ENCODE measurements around the gene FGA. TPM values are rescaled to one million over a fixed set of nuclear protein-coding genes. Genes with fewer than 3 reads are reported as not detected.

Gene FGA
- total RNA-seq, 2 experiments from 2014 or later = not detected

DNA sequence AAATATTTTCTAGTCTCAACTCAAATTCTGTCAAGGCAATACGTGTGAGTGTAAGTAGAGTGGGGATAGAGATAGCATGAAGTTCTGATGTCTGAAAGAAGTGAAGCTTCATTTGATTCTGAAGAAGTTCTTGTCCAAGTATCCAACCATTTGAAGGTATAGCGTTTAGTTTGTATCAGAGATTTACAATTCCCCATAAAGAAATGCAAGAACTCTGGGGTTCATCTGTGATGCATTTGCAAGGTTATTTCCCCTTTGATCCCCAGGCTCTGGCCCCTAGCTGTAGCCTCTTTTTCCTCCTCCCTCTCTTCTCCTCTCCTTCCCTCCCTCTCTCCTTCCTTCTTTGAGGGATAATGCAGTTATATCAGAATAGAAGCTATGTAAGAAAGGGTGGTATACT lies 7.8 kb downstream of the FGA start:
- POLR2A ChIA-PET = no interaction called here
- ATAC-seq (no peak), DNase-seq (no peak)
- Mint-ChIP-seq H3K4me1 (ENCODE audit: low read depth) (no peaks in the 10 kb centered on the region), H3K27ac (no peak overlapping the region), H3K4me3 (no peak overlapping the region), H3K9me3 (no peaks in the 10 kb centered on the region), H3K36me3 (ENCODE audit: low read depth) (no peaks in the 10 kb centered on the region), H3K27me3 (peaks cover 10% of the 10 kb centered on the region)
- CTCF ChIA-PET = no interaction called here
- no peak for TF ChIP-seq CTCF (IDR thresholded peaks at IDR 0.05)
- intact Hi-C loops (cut with micrococcal nuclease) = no loop called here

DNA sequence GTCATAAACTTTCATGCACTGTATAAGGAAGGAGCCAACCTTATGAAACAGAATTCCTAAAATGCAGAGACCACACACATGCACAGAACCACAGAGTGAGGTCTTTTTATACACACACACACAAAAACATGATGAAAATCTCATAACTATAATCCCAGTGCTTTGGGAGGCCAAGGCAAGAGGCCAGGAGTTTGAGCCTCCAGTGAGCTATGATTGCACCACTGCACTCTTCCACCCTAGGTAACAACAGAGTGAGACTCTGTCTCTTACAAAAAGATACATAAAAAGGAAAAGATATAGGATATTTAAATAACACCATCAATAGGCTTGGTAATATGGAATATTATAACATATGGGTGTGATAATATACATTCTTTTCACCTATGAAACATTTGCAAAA lies 10.6 kb downstream of the FGA start:
- POLR2A ChIA-PET = no interaction called here
- no peak for DNase-seq
- ATAC-seq = no peak
- Mint-ChIP-seq H3K27me3 (peaks cover 12% of the 10 kb centered on the region), H3K4me1 (ENCODE audit: low read depth) (no peaks in the 10 kb centered on the region), H3K9me3 (no peaks in the 10 kb centered on the region), H3K27ac (no peak overlapping the region), H3K4me3 (no peak overlapping the region), H3K36me3 (ENCODE audit: low read depth) (no peaks in the 10 kb centered on the region)
- intact Hi-C loops (cut with micrococcal nuclease) = no loop called here
- TF ChIP-seq CTCF (IDR thresholded peaks at IDR 0.05) = no peak
- CTCF ChIA-PET = no interaction called here

DNA sequence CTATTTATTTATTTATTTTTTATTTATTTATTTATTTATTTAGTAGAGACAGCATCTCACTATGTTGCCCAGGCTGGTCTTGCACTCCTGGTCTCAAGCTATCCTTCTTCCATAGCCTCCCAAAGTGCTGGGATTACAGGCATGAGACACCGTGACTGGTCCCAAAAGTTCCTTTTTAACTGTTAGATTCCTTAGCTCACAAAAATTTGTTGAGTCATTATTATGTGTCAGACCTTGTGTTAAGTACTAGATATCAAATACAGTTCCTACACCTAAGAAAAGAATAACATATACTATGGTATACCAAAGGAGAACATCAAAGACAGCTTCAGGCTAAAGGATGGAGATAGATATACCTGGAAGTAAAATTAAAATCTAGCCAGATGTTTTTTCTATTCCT lies 11.6 kb downstream of the FGA start:
- no peaks in the 10 kb centered on the region for H3K4me1 Mint-ChIP-seq (ENCODE audit: low read depth)
- TF ChIP-seq CTCF (IDR thresholded peaks at IDR 0.05) = no peak
- intact Hi-C loops (cut with micrococcal nuclease) = no loop called here
- H3K27me3 Mint-ChIP-seq = peaks cover 12% of the 10 kb centered on the region
- ATAC-seq (no peak), DNase-seq (no peak)
- no peaks in the 10 kb centered on the region for H3K36me3 Mint-ChIP-seq (ENCODE audit: low read depth)
- H3K4me3 Mint-ChIP-seq = no peak overlapping the region
- POLR2A ChIA-PET = no interaction called here
- CTCF ChIA-PET = no interaction called here
- H3K27ac Mint-ChIP-seq = no peak overlapping the region
- no peaks in the 10 kb centered on the region for H3K9me3 Mint-ChIP-seq

DNA sequence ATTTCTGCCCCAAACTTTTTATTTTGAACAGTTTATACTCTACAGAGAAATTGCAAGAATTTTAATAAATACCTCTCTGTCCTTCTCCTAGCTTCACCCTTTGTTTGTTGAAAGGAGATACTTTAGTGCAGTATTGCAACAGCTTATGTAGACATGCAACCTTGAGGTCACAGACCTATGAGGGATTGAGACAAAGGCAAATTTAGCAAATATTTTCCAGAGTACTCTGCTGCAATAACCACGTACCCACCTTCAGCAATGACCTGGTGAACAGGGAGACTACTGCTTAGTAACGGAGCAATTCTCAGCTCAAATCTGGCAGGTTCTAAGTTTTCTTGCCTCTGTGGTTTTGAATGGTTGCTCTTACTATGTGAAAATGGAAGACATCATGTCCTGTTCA lies 13.2 kb downstream of the FGA start:
- ChIA-PET POLR2A (no interaction called here), CTCF (interaction anchor here (1.6 kb wide), 1 partner anchor 8 kb away, joined by 4 read pairs; no protein-coding TSS in a partner anchor)
- intact Hi-C loops (cut with micrococcal nuclease) = no loop called here
- H3K36me3 Mint-ChIP-seq (ENCODE audit: low read depth) = no peaks in the 10 kb centered on the region
- no peaks in the 10 kb centered on the region for H3K9me3 Mint-ChIP-seq
- TF ChIP-seq CTCF (IDR thresholded peaks at IDR 0.05) = no peak
- DNase-seq (no peak), ATAC-seq (no peak)
- H3K27me3 Mint-ChIP-seq = peaks cover 12% of the 10 kb centered on the region
- H3K27ac Mint-ChIP-seq = no peak overlapping the region
- no peak overlapping the region for H3K4me3 Mint-ChIP-seq
- no peaks in the 10 kb centered on the region for H3K4me1 Mint-ChIP-seq (ENCODE audit: low read depth)

GRCh38 chr4:154574311-154574710 lies 16.2 kb downstream of the FGA start:
- Mint-ChIP-seq H3K27ac (no peak overlapping the region), H3K4me3 (no peak overlapping the region), H3K9me3 (no peaks in the 10 kb centered on the region), H3K4me1 (ENCODE audit: low read depth) (no peaks in the 10 kb centered on the region), H3K36me3 (ENCODE audit: low read depth) (no peaks in the 10 kb centered on the region), H3K27me3 (peaks cover 11% of the 10 kb centered on the region)
- no peak for TF ChIP-seq CTCF (IDR thresholded peaks at IDR 0.05)
- CTCF ChIA-PET = interaction anchor here (1.2 to 2.3 kb wide), 2 partner anchors 15 to 22 kb away, joined by 3 to 7 read pairs; no protein-coding TSS in a partner anchor
- ATAC-seq = no peak
- no peak for DNase-seq
- intact Hi-C loops (cut with micrococcal nuclease) = no loop called here
- POLR2A ChIA-PET = no interaction called here
